IPS DF 19.7 (cell line): ENCODE results near the gene BCL2L15.
A peak's percentile ranks its signal among the peaks of the same experiment; 100 is the strongest.

ENCODE experiments used
- DNase-seq: peaks from one replicate; pipeline ENCODE4 v3.0.0-alpha.2; 2013; ENCODE audit warnings: low read depth, low spot score

BCL2L15 gene

DNA sequence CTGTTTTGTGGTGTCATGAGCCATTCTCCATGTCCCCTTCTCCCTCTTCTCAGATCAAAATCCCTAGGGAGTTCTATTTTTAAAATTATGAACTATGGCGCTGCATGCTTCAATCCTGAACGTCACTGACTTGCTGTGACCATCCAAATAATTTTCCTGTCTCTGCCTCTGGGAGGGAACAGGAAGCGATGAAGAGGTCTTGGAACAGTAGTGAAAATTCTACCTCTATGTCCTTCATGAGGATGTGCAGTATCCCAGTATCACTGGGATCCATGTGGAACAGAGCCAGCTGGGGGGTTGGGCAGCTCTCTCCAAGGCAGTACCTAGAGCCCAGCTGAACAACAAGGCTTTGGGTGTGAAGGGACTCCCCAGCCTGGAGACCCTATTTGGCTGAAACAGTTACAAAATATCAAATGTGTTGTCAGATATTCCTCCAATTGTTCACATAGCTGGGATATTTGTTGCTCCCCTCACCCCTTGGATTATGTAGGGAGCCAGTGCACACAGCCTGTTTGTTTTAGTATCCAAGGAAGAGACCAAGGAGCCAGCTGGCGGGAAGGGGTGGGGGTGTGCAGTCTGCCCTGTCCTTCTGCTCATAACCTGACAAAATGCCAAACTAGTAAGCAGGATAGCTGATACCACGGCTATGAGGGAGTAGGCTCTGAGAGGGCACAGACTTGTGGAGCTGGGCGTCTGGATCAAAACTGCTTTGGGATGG lies 25.4 kb upstream of the BCL2L15 start:
- DNase-seq: no peak

DNA sequence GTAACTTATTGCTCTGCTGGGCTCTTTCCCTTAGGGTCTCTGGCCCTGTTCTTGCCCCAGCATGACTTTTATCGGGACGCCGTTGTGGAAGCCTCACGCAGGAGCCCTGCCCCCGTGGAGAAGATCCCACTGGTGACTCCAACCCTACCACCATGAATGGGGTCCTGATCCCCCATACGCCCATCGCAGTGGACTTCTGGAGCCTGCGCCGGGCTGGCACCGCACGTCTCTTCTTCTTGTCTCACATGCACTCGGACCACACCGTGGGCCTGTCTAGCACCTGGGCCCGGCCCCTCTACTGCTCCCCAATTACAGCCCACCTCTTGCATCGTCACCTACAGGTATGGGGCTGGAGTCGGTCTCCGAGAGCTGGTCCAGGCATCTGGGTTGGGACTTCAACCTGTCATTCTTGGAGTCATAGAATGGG lies 18.1 kb upstream of the BCL2L15 start:
- no peak for DNase-seq

DNA sequence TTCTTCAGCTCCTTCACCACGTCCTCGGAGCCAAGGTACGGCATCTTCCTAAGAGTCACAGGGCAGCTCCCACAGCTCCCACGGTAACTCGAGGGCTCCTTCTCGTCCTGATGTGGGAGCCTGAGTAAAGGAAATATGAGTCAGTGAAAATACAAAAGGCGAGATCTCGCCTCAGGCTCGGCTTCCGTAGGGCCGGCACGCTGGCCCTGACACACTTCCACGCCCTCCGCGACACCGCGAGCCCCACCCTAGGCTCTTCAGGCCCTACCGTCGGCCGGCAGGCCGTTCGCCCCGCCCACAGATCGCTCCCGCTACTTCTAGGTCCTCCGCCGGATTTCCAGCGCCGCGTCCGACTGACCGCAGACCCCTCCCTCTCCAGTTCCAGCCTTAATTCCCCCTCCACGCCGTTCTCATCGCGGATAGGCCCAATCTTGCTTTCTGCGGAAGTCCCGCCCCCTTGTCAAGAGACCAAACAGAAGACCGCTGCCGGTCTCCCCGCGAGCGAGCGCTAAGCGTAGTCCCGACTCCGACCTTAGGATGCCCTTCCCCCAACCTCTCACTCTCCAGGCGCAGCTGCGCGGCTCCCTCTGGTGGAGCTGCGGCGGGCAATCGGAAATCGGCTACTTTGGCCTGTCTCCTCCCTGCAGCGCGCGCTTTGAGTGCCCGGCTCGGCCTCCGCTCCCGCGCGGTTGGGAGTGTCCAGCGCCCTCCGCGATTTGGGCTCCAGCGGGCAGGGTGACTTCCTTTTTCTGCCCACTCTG lies 17.5 kb upstream of the BCL2L15 start, which contains the start of the genes AP4B1 and DCLRE1B:
Gene AP4B1 (minus strand): TSS at position 126 of the 761 bp plus-strand sequence. CDS start 82 bp downstream, at position 44.
Gene DCLRE1B (plus strand): TSS at position 653 of the 761 bp plus-strand sequence. CDS start 261 bp downstream, outside the sequence.
- peak; percentile 98 for DNase-seq

DNA sequence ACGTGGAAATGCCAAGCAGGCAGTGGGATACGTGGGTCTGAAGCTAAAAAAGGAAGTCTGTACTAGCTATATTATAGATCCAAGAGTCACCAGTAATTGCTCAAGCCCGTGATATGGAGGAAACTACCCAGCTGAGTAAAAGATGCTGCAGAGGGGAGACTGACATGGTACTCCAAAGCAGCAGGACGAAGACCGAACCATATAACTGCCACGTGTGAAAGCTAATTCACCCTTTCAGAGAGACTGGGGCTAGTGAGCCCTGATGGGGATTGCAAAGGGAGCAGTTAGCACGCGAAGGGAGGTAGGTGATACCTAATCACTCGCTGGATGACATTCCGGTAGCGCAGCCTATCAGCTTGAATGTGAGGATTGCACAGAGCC lies 16.9 kb upstream of the BCL2L15 start:
- DNase-seq: peak; percentile 45

DNA sequence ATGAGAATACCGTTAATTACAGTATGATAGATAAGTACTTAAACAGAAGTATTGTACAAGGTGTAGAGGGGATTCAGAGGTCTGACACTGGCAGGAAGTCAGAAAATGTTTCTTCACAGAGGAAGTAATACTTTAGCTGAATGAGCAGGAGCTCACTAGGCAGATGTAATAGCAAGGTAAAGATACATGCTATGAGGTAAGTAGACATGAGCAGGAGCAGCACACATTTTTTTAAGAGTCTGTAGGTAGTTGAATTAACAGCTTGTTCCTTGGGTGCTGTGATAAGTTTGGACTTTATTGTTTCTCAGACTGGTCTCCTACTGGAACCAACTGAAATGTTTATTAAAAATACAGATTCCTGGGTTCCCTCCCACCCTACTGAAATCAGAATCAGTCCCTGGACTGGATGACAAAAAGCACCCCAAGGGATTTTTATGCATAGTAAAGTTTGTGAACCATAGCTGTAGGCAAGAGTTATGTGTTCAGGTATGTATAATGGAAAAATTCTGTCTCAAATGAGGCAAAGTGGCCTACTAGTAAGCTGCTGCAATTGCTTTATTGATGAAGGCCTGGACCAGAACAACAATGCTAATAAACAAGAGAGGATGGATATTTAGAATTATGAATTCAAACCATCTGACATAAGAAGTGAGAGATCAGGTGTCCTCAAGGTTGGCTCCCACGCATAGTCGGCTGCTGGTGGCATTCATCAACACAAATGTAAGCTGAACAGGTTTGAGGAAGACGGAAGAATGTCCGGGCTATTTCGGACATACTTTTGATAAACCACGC lies 16.3 kb upstream of the BCL2L15 start:
- DNase-seq: no peak

DNA sequence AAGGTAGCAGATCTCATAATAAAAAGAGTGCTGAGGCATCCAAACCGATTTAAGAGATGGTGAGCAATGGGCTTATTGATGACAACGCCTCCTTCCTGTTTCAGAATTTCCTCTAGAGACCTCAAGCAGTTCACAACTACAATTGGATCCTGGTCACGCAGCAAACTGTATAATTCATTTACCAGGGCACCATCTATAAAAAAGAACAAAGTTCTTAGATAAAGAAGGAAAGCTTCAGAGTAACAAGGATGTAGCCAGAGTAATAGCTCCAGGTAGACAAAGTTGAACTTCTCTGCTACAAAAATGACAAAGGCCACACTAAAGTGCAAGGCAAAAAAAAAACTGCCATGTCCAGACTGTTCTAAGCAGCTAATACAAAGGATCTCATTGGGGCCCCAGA lies 13.8 kb upstream of the BCL2L15 start:
- no peak for DNase-seq

DNA sequence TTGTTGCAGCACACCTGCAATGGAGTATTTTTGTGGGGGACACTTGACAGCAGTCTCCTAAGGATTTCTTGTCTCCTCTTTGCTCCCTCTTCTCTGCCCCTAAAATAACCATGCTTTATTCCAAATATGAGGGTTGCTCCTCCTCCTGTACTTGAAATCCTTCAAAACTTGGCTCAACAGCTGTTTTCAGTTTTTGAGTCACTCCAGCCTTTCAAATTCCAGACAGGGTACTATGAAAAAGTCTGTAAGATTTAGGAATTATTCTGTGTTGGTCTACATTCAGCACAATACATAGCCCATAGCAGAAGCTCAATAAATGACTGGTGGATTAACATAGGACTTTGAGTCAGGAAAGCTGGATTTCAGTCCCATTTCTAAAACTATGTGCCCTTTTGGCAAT lies 11.7 kb upstream of the BCL2L15 start:
- no peak for DNase-seq

DNA sequence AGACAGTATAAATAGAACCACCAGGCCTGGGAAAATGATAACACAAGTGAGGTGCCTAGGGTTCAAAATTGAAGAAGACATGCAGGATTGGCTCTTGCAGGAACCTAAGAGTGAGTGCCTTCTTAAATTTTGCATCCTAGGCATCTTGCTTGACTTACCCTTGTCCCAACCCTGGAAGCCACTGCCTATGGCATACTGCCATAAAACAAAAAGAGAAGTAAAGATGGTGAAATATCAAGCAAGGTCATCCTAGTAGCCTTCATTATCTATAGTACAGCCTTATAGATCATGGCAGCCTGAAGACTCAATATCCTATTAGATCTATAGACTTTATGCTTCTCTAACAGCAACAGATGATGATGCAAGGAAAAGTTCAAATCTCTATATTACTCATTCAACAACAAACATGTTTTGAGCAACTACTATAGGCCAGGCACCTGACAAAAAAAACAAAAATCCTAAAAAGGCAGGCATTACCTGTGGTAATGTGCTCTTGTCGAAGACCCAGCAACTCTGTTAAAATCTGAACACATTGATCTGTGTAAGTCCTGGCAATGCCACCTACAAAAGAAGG lies 10.9 kb upstream of the BCL2L15 start:
- DNase-seq: no peak

DNA sequence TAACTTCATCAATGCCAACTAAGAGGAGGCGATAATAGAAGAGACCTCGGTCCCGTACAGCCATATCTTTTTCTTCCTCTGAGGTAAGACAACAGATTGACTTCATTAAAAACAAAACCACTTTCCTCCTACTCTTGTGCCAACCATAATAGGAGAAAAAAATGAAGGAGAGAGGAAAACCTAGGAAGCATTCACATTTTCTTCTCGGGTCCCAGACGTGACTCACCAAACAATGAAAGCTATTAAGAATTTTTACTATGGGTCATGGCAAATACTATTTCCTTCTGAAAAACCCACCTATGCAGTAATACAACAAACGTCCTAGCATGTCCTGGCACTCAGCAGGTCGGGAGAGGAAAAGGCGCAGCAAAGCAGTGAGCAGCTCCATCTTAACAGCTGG lies 8.6 kb upstream of the BCL2L15 start:
- no peak for DNase-seq

DNA sequence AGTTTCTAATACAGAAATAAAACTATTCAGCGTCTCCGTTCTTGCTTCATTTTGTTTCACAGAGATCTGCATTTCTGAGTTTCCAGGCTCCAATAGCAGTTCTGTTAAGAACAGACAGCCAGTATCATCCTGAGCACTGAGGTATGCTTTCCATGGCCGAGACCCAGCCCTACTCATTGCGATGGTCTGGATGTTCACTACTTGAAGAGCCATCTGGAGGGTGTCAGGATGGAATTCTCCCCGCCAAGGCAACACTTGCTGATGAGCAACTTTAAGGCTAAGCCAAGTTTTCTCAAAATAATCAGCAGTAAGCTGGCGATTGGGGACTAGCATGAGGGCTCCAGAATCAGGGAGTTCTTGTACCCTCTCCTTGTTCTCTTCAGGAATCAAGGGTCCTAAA lies 7.7 kb upstream of the BCL2L15 start:
- DNase-seq: no peak

DNA sequence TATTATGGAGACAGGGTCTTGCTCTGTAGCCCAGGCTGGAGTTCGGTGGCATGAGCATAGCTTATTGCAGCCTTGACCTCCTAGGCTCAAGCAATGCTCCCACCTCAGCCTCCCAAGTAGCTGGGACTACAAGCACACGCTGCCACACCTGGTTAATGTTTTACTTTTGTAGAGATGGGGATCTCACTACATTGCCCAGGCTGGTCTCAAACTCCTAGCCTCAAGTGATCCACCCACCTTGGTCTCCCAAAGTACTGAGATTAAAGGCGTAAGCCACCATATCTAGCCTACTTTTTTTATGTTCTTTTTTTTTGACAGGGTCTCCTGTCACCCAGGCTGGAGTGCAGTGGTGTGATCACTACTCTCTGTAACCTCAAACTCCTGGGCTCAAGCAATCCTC lies 5.9 kb upstream of the BCL2L15 start:
- no peak for DNase-seq

DNA sequence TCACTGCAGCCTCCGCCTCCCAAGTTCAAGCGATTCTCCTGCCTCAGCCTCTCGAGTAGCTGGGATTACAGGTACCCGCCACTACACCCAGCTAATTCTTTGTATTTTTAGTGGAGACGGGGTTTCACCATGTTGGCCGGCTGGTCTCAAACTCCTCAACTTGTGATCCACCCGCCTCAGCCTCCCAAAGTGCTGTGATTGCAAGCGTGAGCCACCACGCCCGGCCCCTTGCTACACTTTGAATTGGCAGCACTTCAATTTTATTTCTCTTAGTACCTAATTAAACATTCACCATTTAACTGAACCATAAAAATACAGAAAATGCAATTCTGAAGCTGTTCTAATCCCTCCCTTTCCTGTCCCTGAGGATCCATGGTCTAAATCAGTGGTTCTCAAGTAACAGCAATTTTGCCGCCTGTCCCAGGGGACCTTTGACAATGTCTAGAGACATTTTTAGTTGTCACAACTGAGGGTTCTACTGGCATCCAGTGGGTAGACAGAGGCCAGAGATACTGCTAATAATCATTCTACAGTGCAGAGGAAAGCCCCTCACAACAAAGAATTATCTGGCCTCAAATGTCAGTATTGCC lies 4.3 kb upstream of the BCL2L15 start:
- no peak for DNase-seq

DNA sequence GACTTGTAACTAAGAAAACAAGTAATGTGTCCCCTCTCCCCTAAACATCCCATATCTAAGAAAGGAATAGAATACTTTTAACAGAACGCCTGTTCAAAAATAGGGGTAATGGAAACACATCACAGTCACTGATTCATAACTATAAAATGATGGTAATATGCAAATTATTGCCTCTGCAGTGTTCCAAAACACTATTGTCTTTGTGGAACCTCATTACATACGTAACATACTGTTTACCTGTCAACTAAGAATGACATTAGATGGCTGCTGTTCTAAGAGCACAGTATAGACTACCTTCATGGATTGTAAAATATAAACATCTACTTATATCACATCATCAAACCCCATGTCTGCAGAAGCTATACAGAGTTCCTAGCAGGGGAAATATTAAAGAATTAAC lies 3.4 kb upstream of the BCL2L15 start:
- no peak for DNase-seq

DNA sequence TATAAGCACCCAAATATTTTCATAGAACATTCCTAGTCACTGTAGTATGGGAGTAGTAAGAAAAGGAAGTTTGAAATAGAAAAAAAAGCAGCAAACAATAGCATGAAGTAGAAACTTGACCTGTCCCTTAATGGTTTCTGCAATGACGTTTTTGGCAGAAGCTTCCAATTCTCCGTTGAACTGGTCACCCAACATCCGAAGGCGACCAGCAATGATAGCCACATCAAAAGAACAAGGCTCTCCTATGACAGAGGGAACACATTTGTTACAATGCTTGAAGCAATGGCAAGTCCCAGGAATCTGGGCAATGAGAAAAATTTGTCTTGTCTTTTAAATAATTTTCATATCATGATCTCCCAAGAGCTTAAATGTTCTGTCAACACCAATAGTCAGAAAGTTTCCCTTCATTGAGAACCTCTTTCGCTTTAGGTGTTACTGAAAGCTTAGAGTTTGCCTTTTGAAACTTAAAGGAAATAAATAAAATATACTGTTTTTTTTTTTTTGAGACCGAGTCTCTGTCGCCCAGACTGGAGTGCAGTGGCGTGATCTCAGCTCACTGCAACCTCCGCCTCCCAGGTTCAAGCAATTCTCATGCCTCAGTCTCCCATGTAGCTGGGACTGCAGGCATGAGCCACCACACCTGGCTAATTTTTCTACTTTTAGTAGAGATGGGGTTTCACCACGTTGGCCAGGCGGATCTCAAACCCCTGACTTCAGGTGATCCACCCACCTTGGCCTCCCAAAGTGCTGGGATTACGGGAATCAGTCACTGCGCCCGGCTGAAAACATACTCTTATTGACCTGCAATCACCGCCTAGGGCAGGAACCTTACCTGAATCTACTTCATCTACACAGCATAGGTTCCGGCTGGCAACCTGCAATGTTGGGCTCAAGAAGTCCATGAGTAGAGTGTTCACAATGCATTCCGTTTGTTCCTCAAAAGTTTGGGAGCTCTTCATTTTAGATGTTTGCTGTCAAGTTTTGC lies 672 bp downstream of the BCL2L15 start:
- no peak for DNase-seq

DNA sequence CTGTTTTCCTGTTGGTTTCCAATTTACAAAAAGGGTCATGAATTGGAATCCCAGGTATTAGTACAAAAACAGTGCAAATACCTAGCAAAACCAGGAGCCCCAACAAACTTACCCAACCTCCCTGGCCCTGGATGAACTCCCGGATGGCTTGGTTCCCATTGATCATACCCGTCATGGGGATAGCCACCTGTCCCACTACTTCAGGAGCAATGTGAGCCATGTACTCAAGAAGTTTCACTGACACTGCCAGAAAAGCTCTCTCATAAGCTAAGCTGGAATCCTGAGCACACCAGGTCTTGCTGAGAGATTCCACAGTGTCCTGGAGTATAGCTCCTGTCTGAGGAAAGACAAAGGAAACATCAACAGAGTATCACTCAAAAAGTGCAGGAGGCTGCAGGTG lies 5.7 kb downstream of the BCL2L15 start:
- no peak for DNase-seq

DNA sequence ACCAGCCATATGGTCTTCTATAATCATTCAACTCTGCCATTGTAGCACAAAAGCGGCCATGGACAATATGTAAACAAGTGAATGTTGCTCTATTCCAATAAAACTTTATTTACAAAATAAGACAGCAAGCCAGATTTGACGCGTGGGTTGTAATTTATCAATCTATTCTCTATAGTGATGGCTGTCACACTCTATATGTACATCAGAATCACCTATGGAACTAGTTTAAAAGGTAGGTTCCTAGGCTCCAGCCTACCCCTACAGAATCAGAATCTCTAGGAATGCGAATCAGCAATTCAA lies 7.7 kb downstream of the BCL2L15 start:
- DNase-seq: no peak

DNA sequence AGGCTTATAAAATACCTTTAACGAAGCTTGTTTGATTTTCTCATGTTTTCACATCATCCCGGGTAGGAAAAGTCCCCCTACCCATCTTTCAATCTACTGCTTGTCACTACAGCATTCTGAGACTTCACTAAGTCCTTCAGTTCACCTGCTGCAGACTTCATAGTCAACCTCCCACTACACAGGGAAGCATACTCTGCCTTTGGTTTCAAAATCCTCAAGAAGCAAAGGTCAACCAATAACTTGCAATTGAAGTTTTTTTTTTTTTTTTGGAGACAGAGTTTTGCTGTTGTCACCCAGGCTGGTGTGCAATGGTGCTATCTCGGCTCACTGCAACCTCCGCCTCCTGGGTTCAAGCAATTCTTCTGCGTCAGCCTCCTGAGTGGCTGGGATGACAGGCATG lies 11.2 kb downstream of the BCL2L15 start:
- no peak for DNase-seq

DNA sequence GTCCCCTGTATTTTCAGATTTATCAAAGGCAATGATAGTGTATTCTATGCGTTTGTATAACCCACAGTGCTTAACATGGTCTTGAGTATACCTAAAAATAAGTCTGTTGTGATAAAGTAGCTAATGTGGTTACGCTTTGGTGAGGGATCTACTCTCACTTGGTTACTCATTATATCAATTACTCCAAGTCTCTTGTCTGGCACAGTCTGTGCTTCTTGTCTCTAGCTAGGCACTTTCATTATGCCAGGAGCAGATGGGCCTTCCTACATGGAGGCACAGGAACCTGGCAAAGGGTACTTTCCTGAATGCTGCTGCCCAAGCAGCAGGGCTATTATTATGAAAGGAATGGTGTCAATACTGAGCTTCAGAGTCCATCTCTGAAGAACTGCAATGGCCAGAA lies 11.7 kb downstream of the BCL2L15 start:
- DNase-seq: no peak

DNA sequence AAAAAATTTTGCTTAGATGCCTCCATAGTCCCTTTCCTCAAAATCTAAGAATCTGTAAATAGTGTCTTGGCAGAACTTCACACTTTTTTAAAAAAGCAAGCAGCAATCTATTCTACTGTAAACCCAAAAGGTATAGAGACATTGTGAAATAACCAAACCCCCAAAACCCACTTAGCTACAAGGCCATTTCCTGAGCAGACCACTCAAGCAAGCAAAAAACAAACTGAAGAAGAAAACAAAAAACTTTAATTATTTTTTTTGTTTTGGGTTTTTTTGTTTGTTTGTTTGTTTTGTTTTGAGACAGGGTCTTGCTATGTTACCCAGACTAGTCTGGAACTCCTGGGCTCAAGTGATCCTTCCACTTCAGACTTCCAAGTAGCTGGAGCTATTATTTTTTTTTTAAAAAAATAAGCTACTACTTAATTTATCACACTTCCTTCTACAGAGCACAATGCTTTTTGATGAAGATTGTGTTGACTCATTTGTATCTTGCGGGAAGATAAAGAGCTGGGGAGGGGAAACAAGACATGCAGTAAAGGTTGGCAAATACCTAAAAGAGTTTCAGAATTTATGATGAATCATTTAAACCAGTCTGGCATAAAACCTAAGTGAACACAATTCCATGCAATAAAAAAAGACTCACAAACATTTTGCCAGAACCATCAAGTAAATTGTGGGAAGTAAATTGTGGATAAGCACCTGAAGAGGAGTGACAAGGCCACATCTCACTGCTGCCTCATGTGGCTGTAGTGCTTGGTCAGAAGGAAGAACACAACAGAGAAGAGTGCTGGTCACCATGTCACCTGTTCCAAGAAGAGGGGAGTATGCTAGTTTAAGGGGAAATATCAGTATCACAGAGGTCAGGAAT lies 13.1 kb downstream of the BCL2L15 start:
- DNase-seq: peak; percentile 5
